HG03060 (cell line): Measurements from ENCODE around the gene E2F8.

Source experiments
- ATAC-seq: cut with Tn5 transposase; IDR thresholded peaks from one replicate; pipeline ENCODE4 v1.9.1; 2021; ENCODE audit warnings: low read depth, moderate number of reproducible peaks; ENCODE audit not compliant: unreplicated experiment

Gene E2F8

DNA sequence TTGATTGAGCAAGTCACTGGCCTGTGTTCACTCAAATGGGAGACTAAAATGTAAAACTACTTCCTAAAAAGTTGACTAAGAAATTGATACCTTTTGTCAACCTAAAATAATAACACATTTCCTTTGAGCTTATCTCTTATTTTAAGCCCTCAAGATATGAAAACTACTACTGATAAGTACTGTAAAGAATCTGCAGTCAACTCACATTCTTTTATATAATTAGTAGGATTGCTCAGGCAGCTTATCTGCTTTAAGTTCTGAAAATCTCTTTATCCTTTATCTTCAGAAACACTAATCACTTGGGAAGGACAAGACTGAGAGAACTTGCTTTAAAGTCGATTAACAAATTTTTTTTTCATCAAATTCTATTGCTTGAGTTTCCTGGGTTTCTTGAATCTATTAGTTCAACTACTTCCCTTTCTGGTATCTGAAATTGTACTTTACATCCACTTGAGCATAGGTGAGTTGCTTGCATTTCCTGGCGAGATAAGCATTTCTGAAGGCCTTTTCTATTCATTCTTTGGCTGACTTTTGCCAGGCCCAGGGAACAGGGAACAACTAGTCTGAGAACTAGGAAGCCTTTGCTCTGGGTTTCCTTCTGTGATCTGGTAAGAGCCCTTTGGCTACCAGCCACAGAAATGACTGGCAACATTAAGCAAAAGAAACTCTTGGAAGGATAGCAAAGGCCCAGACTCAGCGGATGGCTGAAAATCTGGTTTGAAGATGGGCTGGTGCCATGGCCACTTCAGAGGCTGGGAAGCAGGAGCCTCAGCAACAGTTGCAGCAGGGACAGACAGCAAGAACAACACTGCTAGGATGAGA is 19.6 kb downstream of the E2F8 start:
- no peak for ATAC-seq

- no peak for ATAC-seq
Observed at GRCh38 chr11:19218786-19219460, 21.8 kb downstream of the E2F8 start.

DNA sequence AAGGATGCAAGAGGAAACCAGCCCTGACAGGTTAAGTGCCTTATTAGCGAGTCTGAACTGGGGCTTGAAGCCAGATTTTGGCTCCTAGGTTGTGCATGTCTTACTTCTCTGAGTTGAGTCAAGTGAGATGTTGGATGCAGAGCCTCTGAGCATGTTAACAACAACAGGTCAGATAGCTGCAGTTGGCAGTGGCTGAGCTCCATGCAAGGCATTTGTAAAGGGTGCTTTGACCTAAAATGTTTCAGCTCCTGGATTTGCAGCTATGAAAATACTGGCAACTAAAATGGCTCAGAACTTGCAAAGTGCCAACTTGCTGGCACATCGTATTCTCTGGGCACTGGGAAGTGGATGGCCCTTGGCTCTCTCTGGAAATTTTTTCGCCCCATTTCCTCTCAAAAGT is 22.5 kb downstream of the E2F8 start:
- ATAC-seq: no peak

- no peak for ATAC-seq
Observed at GRCh38 chr11:19216709-19217374, 23.9 kb downstream of the E2F8 start.

GRCh38 chr11:19216021-19216420 is 24.7 kb downstream of the E2F8 start:
- ATAC-seq: no peak

DNA sequence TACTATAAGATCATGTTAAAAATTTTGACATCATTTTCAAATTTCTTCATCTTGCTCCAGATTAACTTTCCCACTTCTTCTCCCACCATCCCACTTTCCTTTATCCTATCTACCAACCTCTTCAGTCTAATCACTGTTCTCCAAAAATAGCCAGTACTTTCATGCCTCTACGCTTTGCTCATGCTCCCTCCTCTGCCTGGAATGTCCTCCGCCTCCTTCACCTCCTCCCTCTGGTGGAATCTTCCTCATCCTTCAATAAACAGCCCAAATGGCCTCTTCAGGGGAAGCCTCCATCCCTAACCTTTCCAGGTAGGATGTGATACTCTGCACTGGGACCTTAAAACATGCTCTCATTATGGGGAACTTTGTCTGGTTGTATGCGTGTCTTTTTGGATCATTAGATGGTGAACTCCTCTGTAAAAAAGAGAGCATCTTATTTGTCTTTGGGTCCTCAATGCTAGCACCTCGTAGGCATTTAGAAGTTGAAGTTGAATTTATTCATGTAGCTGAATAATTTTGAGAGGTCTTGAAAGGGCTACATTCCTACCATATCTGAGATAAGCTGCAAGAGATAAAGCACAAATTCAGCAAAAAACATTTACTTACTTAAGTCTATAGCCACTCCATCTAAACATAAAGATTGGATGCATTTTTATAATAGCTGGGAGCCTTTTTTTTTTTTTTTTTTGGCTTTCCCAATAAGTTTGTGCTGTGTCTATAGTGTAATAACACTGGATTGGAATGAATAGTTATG is 31.0 kb downstream of the E2F8 start:
- no peak for ATAC-seq

GRCh38 chr11:19208959-19209546 is 31.7 kb downstream of the E2F8 start:
- ATAC-seq: no peak

- ATAC-seq: no peak
Observed at GRCh38 chr11:19208181-19208580, 32.6 kb downstream of the E2F8 start.

DNA sequence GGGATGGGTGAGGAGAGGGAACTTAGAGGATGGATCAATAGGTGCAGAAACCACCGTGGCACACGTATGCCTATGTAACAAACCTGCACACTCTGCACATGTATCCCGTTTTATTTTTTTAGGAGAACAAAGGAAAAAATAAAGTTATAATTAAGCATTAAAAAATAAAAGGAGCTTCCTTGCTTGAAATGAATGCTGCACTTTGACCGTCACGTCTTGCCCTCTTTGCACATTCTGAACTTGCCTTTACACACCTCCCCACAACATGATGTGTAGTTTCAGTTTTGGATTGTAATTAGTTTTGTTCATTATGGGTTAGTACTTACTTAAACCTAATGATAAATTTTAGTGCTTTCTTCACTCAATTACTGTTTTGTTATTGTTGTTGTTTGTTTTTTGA is 35.9 kb downstream of the E2F8 start:
- ATAC-seq: no peak

GRCh38 chr11:19201737-19202605 is 38.8 kb downstream of the E2F8 start, which contains the start of gene CSRP3:
CSRP3 (minus strand) TSS chr11:19201983; CDS start chr11:19192448, 9,535 bp downstream.
- ATAC-seq: no peak

DNA sequence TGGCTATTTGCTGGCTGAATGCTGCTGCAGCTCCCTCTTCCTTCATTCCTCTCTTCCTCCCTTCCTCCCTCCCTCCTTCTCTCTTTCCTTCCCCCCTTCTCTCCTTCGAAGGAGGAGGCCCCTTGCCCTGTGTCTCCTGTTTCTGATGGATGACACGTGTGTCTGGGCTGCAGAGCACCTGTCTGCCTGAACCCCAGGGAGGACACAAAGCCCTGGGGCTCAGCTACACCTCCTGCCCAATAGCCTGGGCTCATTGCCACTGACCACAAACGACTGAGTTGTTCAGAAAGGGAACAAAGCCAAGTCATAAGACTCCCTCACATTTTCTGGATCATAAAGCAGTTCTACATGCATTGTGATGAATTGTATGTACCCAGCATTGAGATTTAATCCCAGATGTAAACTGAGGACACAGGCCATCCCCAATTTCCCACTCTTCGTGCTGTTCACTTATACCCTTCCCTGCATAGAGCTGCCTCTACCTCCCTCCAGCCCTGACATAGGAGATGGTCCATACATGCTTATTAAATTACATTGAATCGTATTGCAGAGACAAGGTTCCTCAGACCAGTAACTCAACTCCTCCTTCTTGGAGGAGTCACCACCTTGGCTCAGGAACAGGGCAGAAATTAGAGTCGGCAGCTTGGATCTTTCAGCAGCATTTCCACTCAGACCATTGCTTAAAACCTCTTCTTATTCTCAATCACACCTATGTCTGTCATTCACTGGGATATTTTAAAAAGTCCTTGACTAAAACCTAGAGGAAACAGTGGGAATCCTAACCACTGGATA is 40.1 kb downstream of the E2F8 start:
- ATAC-seq: no peak

GRCh38 chr11:19199771-19200170 is 41.0 kb downstream of the E2F8 start:
- no peak for ATAC-seq

DNA sequence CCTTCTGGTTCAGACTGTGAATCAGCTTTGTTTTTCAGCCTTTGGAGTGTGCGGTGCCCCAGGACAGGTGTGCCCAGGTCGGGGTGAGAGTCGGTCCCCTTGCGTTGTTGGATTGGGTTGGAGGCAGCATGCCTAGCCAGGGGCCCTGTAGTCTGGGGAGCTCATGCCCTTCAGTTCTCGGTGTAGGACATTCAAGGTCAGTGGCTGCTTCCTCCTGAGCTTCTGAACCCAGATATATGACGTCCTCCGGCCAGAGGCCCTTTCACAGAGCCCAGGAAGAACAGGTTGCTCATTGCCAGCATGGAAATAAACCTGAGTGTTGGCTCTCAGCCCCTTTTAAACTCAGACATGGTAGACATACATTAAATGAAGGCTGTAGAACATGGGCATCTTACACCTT is 41.7 kb downstream of the E2F8 start:
- ATAC-seq: no peak

- no peak for ATAC-seq
Observed at GRCh38 chr11:19196432-19196831, 44.3 kb downstream of the E2F8 start.

DNA sequence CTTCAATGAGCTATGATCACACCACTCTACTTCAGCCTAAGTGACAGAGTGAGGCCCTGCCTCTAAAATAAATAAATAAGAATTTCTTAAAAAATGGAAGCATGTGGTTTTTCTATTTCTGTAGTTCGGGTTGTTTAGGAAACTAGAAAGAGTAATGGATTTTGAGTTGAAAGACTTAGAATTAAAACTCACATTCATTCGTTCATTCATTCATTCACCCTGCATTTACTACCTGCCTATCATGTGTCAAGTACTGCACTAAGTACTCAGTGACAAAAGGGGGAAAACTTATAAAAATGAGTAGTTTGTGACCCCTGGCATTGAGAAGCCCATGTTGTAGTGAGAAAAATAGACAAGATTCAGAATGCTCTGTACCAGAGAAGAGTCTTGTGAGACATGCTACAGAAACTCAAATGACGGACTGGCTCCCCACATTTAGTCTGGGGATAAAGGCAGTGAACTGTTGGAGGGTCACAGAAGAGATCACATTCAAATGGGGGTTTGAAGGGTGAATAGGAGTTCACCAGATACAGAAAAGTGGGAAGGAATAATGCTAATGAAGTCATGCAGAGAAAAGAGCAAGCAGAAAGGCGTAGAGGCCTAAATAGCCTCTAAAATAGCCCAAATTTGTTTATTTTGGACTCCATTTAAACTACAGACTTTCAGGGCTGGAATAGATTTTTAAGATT is 46.0 kb downstream of the E2F8 start:
- no peak for ATAC-seq

DNA sequence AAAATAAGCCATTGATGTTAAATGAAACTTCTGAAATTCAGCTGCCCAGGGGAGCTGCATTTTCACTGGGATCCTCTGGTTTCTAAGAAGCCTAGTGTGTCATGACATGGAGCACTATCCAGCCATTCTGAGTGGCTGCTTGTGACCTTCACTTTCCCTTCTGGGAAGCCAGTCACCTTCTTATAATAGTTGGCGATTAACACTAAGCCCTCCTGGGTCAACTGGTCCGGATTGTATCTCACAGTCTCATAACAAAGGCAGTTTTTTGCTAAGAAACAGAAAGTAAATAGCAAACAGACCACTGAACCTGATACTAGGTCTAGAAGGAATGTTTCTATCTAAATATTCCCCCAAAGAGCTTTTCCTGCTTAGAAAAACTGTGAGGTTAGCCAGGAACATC is 46.8 kb downstream of the E2F8 start:
- no peak for ATAC-seq

GRCh38 chr11:19191530-19192169 is 49.1 kb downstream of the E2F8 start:
- no peak for ATAC-seq

DNA sequence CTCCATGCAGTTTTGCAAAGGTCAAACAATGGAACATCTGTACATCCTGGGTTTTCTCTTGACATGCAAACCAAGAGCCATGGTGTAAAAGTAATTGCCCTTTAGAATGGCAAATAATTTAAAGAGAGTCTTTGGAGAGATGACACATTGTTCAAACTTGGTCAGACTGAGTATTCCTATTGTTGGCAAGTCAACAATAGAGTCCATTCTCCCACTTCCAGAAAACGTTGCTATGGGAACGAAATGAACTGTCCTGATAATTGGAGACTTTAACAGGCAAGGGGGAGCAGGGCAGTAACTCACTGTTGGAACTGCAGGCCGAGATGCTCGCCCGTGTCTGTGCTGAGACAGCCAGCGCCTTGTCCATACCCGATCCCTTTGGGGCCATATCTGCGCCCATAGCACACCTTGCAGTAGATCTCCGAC is 52.9 kb downstream of the E2F8 start:
- ATAC-seq: no peak
